Measurements from ENCODE around the gene CDK15.
"Not testable (repeated sequence)": the region's sequence is repeated elsewhere in the genome, so short reads cannot be mapped to it uniquely, and the experiment has no call there.

Gene CDK15

GRCh38 chr2:201790291-201790690, 16.0 kb upstream of the CDK15 start:
- no peak for DNase-seq (ENCODE audit: low read depth)

GRCh38 chr2:201790989-201791388, 15.3 kb upstream of the CDK15 start:
- no peak for DNase-seq (ENCODE audit: low read depth)

- no peak for DNase-seq (ENCODE audit: low read depth)
Observed at GRCh38 chr2:201793631-201794030, 12.7 kb upstream of the CDK15 start.

- no peak for DNase-seq (ENCODE audit: low read depth)
Observed at GRCh38 chr2:201794294-201794693, 12.0 kb upstream of the CDK15 start.

- no peak for DNase-seq (ENCODE audit: low read depth)
Observed at GRCh38 chr2:201795607-201796477, 10.5 kb upstream of the CDK15 start.

GRCh38 chr2:201796478-201796865, 9.9 kb upstream of the CDK15 start:
- no peak for DNase-seq (ENCODE audit: low read depth)

GRCh38 chr2:201797175-201797840, 9.0 kb upstream of the CDK15 start:
- DNase-seq (ENCODE audit: low read depth) = no peak

GRCh38 chr2:201798252-201798913, 8.0 kb upstream of the CDK15 start:
- no peak for DNase-seq (ENCODE audit: low read depth)

- not testable (repeated sequence) for DNase-seq (ENCODE audit: low read depth)
Observed at GRCh38 chr2:201798914-201799285, 7.4 kb upstream of the CDK15 start.

GRCh38 chr2:201807452-201807999, 1.2 kb downstream of the CDK15 start:
- no peak for DNase-seq (ENCODE audit: low read depth)

GRCh38 chr2:201808027-201808426, 1.7 kb downstream of the CDK15 start:
- DNase-seq (ENCODE audit: low read depth) = no peak

GRCh38 chr2:201809633-201810032, 3.3 kb downstream of the CDK15 start:
- DNase-seq (ENCODE audit: low read depth) = no peak

GRCh38 chr2:201810604-201811003, 4.3 kb downstream of the CDK15 start:
- not testable (repeated sequence) for DNase-seq (ENCODE audit: low read depth)

- DNase-seq (ENCODE audit: low read depth) = no peak
Observed at GRCh38 chr2:201813996-201814760, 7.8 kb downstream of the CDK15 start.

- no peak for DNase-seq (ENCODE audit: low read depth)
Observed at GRCh38 chr2:201816657-201817575, 10.6 kb downstream of the CDK15 start.

GRCh38 chr2:201820383-201821007, 14.2 kb downstream of the CDK15 start:
- no peak for DNase-seq (ENCODE audit: low read depth)

- no peak for DNase-seq (ENCODE audit: low read depth)
Observed at GRCh38 chr2:201821080-201821479, 14.7 kb downstream of the CDK15 start.

GRCh38 chr2:201824212-201824611, 17.9 kb downstream of the CDK15 start:
- no peak for DNase-seq (ENCODE audit: low read depth)

GRCh38 chr2:201827621-201828020, 21.3 kb downstream of the CDK15 start:
- DNase-seq (ENCODE audit: low read depth) = no peak

GRCh38 chr2:201828220-201828619, 21.9 kb downstream of the CDK15 start:
- no peak for DNase-seq (ENCODE audit: low read depth)

Data from stimulated activated CD8-positive, alpha-beta memory T cell treated with anti-CD3 and anti-CD28 coated beads, Interleukin-15, amount 100 ng/mL, for 1 hour (primary cell).